ENCODE data around the gene GLRB.
"Not testable (repeated sequence)": the region's sequence is repeated elsewhere in the genome, so short reads cannot be mapped to it uniquely, and the experiment has no call there.

DNA sequence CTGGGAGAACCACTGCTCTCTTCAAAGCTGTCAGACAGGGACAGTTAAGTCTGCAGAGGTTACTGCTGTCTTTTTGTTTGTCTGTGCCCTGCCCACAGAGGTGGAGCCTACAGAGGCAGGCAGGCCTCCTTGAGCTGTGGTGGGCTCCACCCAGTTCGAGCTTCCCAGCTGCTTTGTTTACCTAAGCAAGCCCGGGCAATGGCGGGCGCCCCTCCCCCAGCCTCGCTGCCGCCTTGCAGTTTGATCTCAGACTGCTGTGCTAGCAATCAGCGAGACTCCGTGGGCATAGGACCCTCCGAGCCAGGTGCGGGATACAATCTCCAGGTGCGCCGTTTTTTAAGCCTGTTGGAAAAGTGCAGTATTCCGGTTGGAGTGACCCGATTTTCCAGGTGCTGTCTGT, 104.3 kb downstream of the GLRB start:
- TF ChIP-seq, protein P1, sequence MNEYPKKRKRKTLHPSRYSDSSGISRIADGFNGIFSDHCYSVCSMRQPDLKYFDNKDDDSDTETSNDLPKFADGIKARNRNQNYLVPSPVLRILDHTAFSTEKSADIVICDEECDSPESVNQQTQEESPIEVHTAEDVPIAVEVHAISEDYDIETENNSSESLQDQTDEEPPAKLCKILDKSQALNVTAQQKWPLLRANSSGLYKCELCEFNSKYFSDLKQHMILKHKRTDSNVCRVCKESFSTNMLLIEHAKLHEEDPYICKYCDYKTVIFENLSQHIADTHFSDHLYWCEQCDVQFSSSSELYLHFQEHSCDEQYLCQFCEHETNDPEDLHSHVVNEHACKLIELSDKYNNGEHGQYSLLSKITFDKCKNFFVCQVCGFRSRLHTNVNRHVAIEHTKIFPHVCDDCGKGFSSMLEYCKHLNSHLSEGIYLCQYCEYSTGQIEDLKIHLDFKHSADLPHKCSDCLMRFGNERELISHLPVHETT (tag by site-specific recombination; IDR thresholded peaks at IDR 0.05) = not testable (repeated sequence)
- TF ChIP-seq, protein P2, sequence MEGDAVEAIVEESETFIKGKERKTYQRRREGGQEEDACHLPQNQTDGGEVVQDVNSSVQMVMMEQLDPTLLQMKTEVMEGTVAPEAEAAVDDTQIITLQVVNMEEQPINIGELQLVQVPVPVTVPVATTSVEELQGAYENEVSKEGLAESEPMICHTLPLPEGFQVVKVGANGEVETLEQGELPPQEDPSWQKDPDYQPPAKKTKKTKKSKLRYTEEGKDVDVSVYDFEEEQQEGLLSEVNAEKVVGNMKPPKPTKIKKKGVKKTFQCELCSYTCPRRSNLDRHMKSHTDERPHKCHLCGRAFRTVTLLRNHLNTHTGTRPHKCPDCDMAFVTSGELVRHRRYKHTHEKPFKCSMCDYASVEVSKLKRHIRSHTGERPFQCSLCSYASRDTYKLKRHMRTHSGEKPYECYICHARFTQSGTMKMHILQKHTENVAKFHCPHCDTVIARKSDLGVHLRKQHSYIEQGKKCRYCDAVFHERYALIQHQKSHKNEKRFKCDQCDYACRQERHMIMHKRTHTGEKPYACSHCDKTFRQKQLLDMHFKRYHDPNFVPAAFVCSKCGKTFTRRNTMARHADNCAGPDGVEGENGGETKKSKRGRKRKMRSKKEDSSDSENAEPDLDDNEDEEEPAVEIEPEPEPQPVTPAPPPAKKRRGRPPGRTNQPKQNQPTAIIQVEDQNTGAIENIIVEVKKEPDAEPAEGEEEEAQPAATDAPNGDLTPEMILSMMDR (tag by site-specific recombination; IDR thresholded peaks at IDR 0.05) = not testable (repeated sequence)
- TF ChIP-seq YY1 (tag by site-specific recombination; IDR thresholded peaks at IDR 0.05); ZNF670 (tag by site-specific recombination; IDR thresholded peaks at IDR 0.05; ENCODE audit: low read depth); ZNF621 (tag by site-specific recombination; IDR thresholded peaks at IDR 0.05); ZEB2 (tag by site-specific recombination; IDR thresholded peaks at IDR 0.05); ZNF433 (tag by site-specific recombination; IDR thresholded peaks at IDR 0.05; ENCODE audit: low read depth); ZNF274 (IDR thresholded peaks at IDR 0.05; ENCODE audit: low read length); ZNF274 (tag by site-specific recombination; IDR thresholded peaks at IDR 0.05; ENCODE audit: borderline replicate concordance); ZNF350 (tag by site-specific recombination; IDR thresholded peaks at IDR 0.05); ZNF529 (tag by site-specific recombination; IDR thresholded peaks at IDR 0.05; ENCODE audit: insufficient replicate concordance); TRIM28 (IDR thresholded peaks at IDR 0.05; ENCODE audit: borderline replicate concordance, low read length): not testable (repeated sequence)
- TF ChIP-seq, protein P3, sequence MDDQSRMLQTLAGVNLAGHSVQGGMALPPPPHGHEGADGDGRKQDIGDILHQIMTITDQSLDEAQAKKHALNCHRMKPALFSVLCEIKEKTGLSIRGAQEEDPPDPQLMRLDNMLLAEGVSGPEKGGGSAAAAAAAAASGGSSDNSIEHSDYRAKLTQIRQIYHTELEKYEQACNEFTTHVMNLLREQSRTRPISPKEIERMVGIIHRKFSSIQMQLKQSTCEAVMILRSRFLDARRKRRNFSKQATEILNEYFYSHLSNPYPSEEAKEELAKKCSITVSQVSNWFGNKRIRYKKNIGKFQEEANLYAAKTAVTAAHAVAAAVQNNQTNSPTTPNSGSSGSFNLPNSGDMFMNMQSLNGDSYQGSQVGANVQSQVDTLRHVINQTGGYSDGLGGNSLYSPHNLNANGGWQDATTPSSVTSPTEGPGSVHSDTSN (CRISPR knock-in tag; IDR thresholded peaks at IDR 0.05) = not testable (repeated sequence)
- TF ChIP-seq, protein P4, sequence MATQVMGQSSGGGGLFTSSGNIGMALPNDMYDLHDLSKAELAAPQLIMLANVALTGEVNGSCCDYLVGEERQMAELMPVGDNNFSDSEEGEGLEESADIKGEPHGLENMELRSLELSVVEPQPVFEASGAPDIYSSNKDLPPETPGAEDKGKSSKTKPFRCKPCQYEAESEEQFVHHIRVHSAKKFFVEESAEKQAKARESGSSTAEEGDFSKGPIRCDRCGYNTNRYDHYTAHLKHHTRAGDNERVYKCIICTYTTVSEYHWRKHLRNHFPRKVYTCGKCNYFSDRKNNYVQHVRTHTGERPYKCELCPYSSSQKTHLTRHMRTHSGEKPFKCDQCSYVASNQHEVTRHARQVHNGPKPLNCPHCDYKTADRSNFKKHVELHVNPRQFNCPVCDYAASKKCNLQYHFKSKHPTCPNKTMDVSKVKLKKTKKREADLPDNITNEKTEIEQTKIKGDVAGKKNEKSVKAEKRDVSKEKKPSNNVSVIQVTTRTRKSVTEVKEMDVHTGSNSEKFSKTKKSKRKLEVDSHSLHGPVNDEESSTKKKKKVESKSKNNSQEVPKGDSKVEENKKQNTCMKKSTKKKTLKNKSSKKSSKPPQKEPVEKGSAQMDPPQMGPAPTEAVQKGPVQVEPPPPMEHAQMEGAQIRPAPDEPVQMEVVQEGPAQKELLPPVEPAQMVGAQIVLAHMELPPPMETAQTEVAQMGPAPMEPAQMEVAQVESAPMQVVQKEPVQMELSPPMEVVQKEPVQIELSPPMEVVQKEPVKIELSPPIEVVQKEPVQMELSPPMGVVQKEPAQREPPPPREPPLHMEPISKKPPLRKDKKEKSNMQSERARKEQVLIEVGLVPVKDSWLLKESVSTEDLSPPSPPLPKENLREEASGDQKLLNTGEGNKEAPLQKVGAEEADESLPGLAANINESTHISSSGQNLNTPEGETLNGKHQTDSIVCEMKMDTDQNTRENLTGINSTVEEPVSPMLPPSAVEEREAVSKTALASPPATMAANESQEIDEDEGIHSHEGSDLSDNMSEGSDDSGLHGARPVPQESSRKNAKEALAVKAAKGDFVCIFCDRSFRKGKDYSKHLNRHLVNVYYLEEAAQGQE (tag by site-specific recombination; IDR thresholded peaks at IDR 0.05) = not testable (repeated sequence)
- TF ChIP-seq, protein P5, sequence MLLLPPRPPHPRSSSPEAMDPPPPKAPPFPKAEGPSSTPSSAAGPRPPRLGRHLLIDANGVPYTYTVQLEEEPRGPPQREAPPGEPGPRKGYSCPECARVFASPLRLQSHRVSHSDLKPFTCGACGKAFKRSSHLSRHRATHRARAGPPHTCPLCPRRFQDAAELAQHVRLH (tag by site-specific recombination; IDR thresholded peaks at IDR 0.05) = not testable (repeated sequence)

Measured in HEK293 (cell line).